H1 (cell line): ENCODE measurements around the gene RFT1. TPM values are rescaled to one million over a fixed set of nuclear protein-coding genes. Genes with fewer than 3 reads are reported as not detected.

Source experiments
- CTCF ChIA-PET: fragments of 300-600 bp; sonication (Branson Sonifier 250); formaldehyde crosslinking; loops from one replicate; lab custom pipeline; 2021; ENCODE audit not compliant: partially characterized antibody; lab: Charles Lee
- POLR2A ChIA-PET: fragments of 300-600 bp; sonication (Branson Sonifier 250); formaldehyde crosslinking; loops from one replicate; lab custom pipeline; 2021; ENCODE audit warnings: inconsistent platforms; ENCODE audit not compliant: partially characterized antibody; lab: Charles Lee
- DNase-seq, 2 experiments: peaks; one replicate each; pipeline versions ENCODE4 v3.0.0 to v3.0.0-alpha.2; 2010 to 2022; ENCODE audit warnings: low spot score in 2 of 2, low read depth in 1 of 2, mixed read lengths in 1 of 2
- FAIRE-seq: peaks from 2 replicates; lab custom pipeline; 2011; peaks lifted over from hg19 to GRCh38; lab: Jason Lieb, UNC
- H2AFZ ChIP-seq: 2 replicates; pipeline ENCODE4 v1.8.1; 2012; ENCODE audit warnings: low read length, inconsistent platforms
- H2AK5ac ChIP-seq: 2 replicates; pipeline ENCODE4 v1.6.1; 2013; ENCODE audit warnings: low read depth, low read length
- H2BK120ac ChIP-seq: replicated peaks from 2 replicates; pipeline ENCODE3; 2013; ENCODE audit warnings: low read depth, low read length, inconsistent platforms
- H2BK12ac ChIP-seq: 2 replicates; pipeline ENCODE4 v1.6.1; 2013; ENCODE audit warnings: low read depth, low read length
- H2BK15ac ChIP-seq: 2 replicates; pipeline ENCODE4 v1.6.1; 2013; ENCODE audit warnings: low read length
- H2BK20ac ChIP-seq: 2 replicates; pipeline ENCODE4 v1.6.1; 2013; ENCODE audit warnings: low read length
- H2BK5ac ChIP-seq: 2 replicates; pipeline ENCODE4 v1.6.1; 2013; ENCODE audit warnings: low read depth, low read length
- H3K14ac ChIP-seq: 2 replicates; pipeline ENCODE4 v1.6.1; 2013; ENCODE audit warnings: inconsistent platforms; ENCODE audit not compliant: insufficient read length
- H3K18ac ChIP-seq: 2 replicates; pipeline ENCODE4 v1.6.1; 2013; ENCODE audit warnings: low read length; ENCODE audit errors: extremely low read depth
- H3K23ac ChIP-seq: 2 replicates; pipeline ENCODE4 v1.6.1; 2013; ENCODE audit warnings: inconsistent platforms; ENCODE audit not compliant: insufficient read length
- H3K23me2 ChIP-seq: 2 replicates; pipeline ENCODE4 v1.6.1; 2013; ENCODE audit warnings: low read depth, low read length
- H3K27ac ChIP-seq: 2 replicates; pipeline ENCODE4 v1.6.1; 2011; ENCODE audit warnings: low read depth, low read length, inconsistent platforms
- H3K27me3 ChIP-seq, 4 experiments: replicated peaks in 1 of 4; 1 replicate in 1 of 4; 2 replicates in 3 of 4; pipeline versions ENCODE4 v1.6.1 to v1.8.1; 2011 to 2013; ENCODE audit warnings: low read length in 3 of 4, mild to moderate bottlenecking in 3 of 4, inconsistent platforms in 2 of 4, mixed read lengths in 2 of 4, moderate library complexity in 1 of 4; ENCODE audit not compliant: control insufficient read depth in 3 of 4, insufficient read depth in 3 of 4; ENCODE audit errors: extremely low read depth in 1 of 4
- H3K36me3 ChIP-seq, 4 experiments: 2 replicates each; pipeline versions ENCODE4 v1.6.1 to v1.8.1; 2011 to 2013; ENCODE audit warnings: mild to moderate bottlenecking in 4 of 4, low read length in 3 of 4, moderate library complexity in 2 of 4, control low read depth in 1 of 4, inconsistent platforms in 1 of 4; ENCODE audit not compliant: insufficient read depth in 4 of 4, control insufficient read depth in 2 of 4
- H3K4ac ChIP-seq: replicated peaks from 2 replicates; pipeline ENCODE3; 2013; ENCODE audit warnings: low read length, low read depth, mixed read lengths, inconsistent platforms; ENCODE audit not compliant: insufficient read length
- H3K4me1 ChIP-seq, 4 experiments: replicated peaks in 1 of 4; 1 replicate in 1 of 4; 2 replicates in 3 of 4; pipeline versions ENCODE4 v1.6.1 to v1.8.1; 2011 to 2013; ENCODE audit warnings: low read length in 3 of 4, inconsistent platforms in 2 of 4, mixed read lengths in 1 of 4; ENCODE audit not compliant: insufficient read depth in 4 of 4, control insufficient read depth in 3 of 4
- H3K4me2 ChIP-seq, 2 experiments: 2 replicates each; pipeline versions ENCODE4 v1.6.1 to v1.8.1; 2011 to 2013; ENCODE audit warnings: low read depth in 2 of 2, low read length in 2 of 2, control low read depth in 1 of 2, inconsistent platforms in 1 of 2, mild to moderate bottlenecking in 1 of 2; ENCODE audit not compliant: insufficient read depth in 1 of 2
- H3K4me3 ChIP-seq, 4 experiments: fragments of 200-600, 300-600 bp in 1 of 4; sonication (generic), shearing (Covaris generic), sonication (Bioruptor Twin) in 1 of 4; 2 replicates each; pipeline versions ENCODE4 v1.5.1 to v1.8.1; 2011 to 2016; ENCODE audit warnings: low read length in 4 of 4, low read depth in 3 of 4, control low read depth in 2 of 4, inconsistent platforms in 2 of 4, mild to moderate bottlenecking in 2 of 4, mixed read lengths in 1 of 4, moderate library complexity in 1 of 4; ENCODE audit not compliant: insufficient read depth in 2 of 4; ENCODE audit errors: extremely low read depth in 1 of 4
- H3K56ac ChIP-seq: replicated peaks from 2 replicates; pipeline ENCODE3; 2013; ENCODE audit warnings: low read depth, mild to moderate bottlenecking, mixed read lengths, low read length, inconsistent platforms; ENCODE audit not compliant: insufficient read length
- H3K79me1 ChIP-seq: 2 replicates; pipeline ENCODE4 v1.6.1; 2013; ENCODE audit warnings: low read depth, low read length, control low read depth
- H3K79me2 ChIP-seq, 2 experiments: 2 replicates each; pipeline versions ENCODE4 v1.6.1 to v1.8.1; 2012 to 2013; ENCODE audit warnings: low read length in 2 of 2, mild to moderate bottlenecking in 2 of 2, inconsistent platforms in 1 of 2; ENCODE audit not compliant: insufficient read depth in 2 of 2, control insufficient read depth in 1 of 2
- H3K9ac ChIP-seq, 4 experiments: replicated peaks in 1 of 4; 1 replicate in 1 of 4; 2 replicates in 3 of 4; pipeline versions ENCODE4 v1.6.1 to v1.8.1; 2011 to 2013; ENCODE audit warnings: low read depth in 3 of 4, low read length in 3 of 4, control low read depth in 2 of 4, mild to moderate bottlenecking in 2 of 4, moderate library complexity in 2 of 4, inconsistent platforms in 1 of 4; ENCODE audit errors: extremely low read depth in 1 of 4
- H3K9me3 ChIP-seq, 2 experiments: 2 replicates each; pipeline versions ENCODE4 v1.6.1 to v1.8.1; 2012 to 2013; ENCODE audit warnings: mild to moderate bottlenecking in 2 of 2, moderate library complexity in 2 of 2, control low read depth in 1 of 2, inconsistent platforms in 1 of 2, low read depth in 1 of 2, low read length in 1 of 2, mixed read lengths in 1 of 2; ENCODE audit not compliant: insufficient read depth in 2 of 2
- H4K20me1 ChIP-seq, 2 experiments: replicated peaks in 1 of 2; 2 replicates each; pipeline versions ENCODE3 to v1.8.1; 2011 to 2013; ENCODE audit warnings: inconsistent platforms in 2 of 2, low read length in 2 of 2, mild to moderate bottlenecking in 1 of 2; ENCODE audit not compliant: insufficient read depth in 2 of 2, control insufficient read depth in 1 of 2
- H4K5ac ChIP-seq: 2 replicates; pipeline ENCODE4 v1.6.1; 2013; ENCODE audit warnings: low read length, low read depth, mixed read lengths, inconsistent platforms; ENCODE audit not compliant: insufficient read length
- H4K8ac ChIP-seq: 2 replicates; pipeline ENCODE4 v1.8.0; 2013; ENCODE audit warnings: mild to moderate bottlenecking, moderate library complexity, low read length, inconsistent platforms; ENCODE audit not compliant: insufficient read depth; ENCODE audit errors: extremely low read depth
- H4K91ac ChIP-seq: replicated peaks from 2 replicates; pipeline ENCODE3; 2013; ENCODE audit warnings: low read length, mixed read lengths, inconsistent platforms; ENCODE audit not compliant: insufficient read length
- JUND ChIP-seq: IDR thresholded peaks from 2 replicates; pipeline ENCODE4 v1.6.1; 2011; ENCODE audit warnings: mild to moderate bottlenecking, improper control_type of control experiment, low read length
- SP4 ChIP-seq: IDR thresholded peaks from 2 replicates; pipeline ENCODE4 v1.6.1; 2012; ENCODE audit warnings: low read length, inconsistent platforms
- ZNF274 ChIP-seq: IDR thresholded peaks from 2 replicates; pipeline ENCODE4 v1.7.0; 2012; ENCODE audit warnings: low read length, borderline replicate concordance; ENCODE audit errors: extremely low read depth
- WGBS, 2 experiments: shearing (Covaris generic) in 1 of 2; methylation state at CpG; one replicate each; pipeline versions ENCODE4 v1.1.6 to v1.1.7; 2013 to 2015; ENCODE audit warnings: low lambda C conversion rate in 2 of 2, mixed read lengths in 2 of 2, inconsistent platforms in 1 of 2, low coverage in 1 of 2, missing lambda C conversion rate in 1 of 2; ENCODE audit not compliant: insufficient replicate concordance in 2 of 2, insufficient coverage in 1 of 2, insufficient read length in 1 of 2; ENCODE audit errors: extremely low coverage in 1 of 2, missing lambda C conversion rate in 1 of 2; 5-methylcytosine and 5-hydroxymethylcytosine counted together
- polyA plus RNA-seq, 7 experiments: library from polyadenylated mRNA; depleted of rRNA in 3 of 7; stranded (reverse) in 5 of 7; unstranded in 2 of 7; fragments of >200 nt in 5 of 7; fragments of 200-250 nt in 2 of 7; gene quantifications; 1 replicate in 5 of 7; 2 replicates in 1 of 7; 4 replicates in 1 of 7; pipeline versions ENCODE4 v1.2.1 to v1.2.3, GENCODE V29; 2011 to 2013; ENCODE audit warnings: missing spikeins in 2 of 7, mixed read lengths in 2 of 7
- total RNA-seq: library from RNA; stranded (reverse); fragmentation: NEBNext Ultra II Directional; extraction: Animal tissue kit (Norgen Biotek cat#: 25700); gene quantifications from 2 replicates; pipeline ENCODE4 v1.2.1, GENCODE V29; 2021
- TF ChIP-seq, protein P1 (sequence below): IDR thresholded peaks from 2 replicates; pipeline ENCODE4 v1.6.1; 2011; ENCODE audit warnings: low read depth, mild to moderate bottlenecking, low read length; ENCODE audit not compliant: insufficient read depth
- TF ChIP-seq, protein P2 (sequence below): IDR thresholded peaks from 2 replicates; pipeline ENCODE4 v1.6.1; 2012; ENCODE audit warnings: low read length, inconsistent platforms

The RFT1 gene
- total and polyA plus RNA-seq, 2 of the 8 experiments (the other 6 are each of a cell fraction or from before 2014, with no cell fraction given), result 27.7 to 42.4 TPM

DNA sequence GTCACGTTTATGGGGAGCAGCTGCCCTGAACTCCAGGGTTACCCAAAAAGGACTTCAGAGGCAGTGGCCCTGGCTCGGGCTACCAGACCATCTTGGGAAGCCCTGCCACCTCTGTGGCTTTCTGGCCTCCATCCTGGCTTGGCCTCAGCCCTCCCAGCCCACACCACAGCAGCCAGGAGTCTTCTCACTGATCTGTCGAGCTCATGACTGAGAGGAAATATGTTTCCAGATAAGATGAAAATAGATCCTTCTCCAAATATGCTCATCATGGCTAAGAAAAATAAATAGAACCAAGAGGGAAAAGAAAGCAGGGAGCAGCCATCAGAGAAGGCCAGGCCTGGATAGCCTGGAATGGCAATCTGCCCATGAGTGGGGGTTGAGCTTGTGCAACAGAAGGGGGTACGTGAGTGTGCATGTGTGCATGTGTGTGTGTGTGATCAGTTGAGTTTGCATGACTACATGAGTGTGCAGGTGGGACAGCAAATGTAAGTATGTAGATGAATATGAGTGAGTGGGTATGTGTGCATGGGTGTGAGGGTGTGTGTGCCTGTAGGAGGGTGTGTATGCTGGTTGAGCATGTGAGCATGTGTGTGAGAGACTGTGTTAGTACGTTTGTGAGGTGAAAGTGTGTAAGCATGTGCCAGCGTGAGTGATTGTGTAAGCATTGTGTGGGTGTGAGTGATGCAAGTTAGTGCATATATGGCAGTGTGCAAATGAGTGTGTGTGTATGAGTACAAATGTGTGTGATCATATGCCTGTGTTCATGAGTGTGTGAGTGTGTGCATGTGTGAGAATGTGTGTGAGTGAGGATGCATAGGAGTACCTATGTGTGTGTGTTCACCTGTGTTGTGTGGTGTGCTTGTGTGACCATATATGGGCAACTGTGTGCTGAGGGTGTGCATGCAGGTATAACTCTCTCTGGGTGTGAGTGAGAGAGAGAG, 9.9 kb upstream of the RFT1 start:
- H2BK20ac ChIP-seq, result peak overlapping the region; percentile 23; the same call in 1 of the 2 replicates
- ChIA-PET POLR2A (interaction anchor here (0.8 to 2.2 kb wide), 3 partner anchors 8 to 52 kb away, joined by 3 to 10 read pairs (median 3); partner anchors contain the start of gene RFT1), CTCF (interaction anchor here (0.9 to 2.7 kb wide), 11 partner anchors 8 to 55 kb away, joined by 3 to 10 read pairs (median 4); partner anchors contain the start of genes PRKCD and RFT1)
- FAIRE-seq, result no peak
- H3K4me3 ChIP-seq, result no peak overlapping the region
- H3K27ac ChIP-seq, result no peak overlapping the region
- peak overlapping the region; percentile 77 for H2AK5ac ChIP-seq
- H3K4ac ChIP-seq, result no peak overlapping the region
- DNase-seq, result no peak
- peaks cover 0 to 4% of the 10 kb centered on the region in 2 experiments for H4K20me1 ChIP-seq
- no peak overlapping the region for H2AFZ ChIP-seq
- H3K23me2 ChIP-seq, result no peaks in the 10 kb centered on the region; the same call in 1 of the 2 replicates
- H2BK5ac ChIP-seq, result peak overlapping the region; percentile 38; the same call in 1 of the 2 replicates
- H3K9ac ChIP-seq, result no peak overlapping the region; a peak in 1 of 7 replicates
- H3K4me1 ChIP-seq, result no peaks in the 10 kb centered on the region; a peak in 1 of 7 replicates
- H3K79me2 ChIP-seq, result no peaks in the 10 kb centered on the region
- H2BK15ac ChIP-seq, result peak overlapping the region; percentile 40
- H3K9me3 ChIP-seq, result no peaks in the 10 kb centered on the region
- H2BK120ac ChIP-seq, result no peak overlapping the region
- no peak overlapping the region for H4K8ac ChIP-seq
- no peaks in the 10 kb centered on the region; the same call in 1 of the 2 replicates for H3K79me1 ChIP-seq
- WGBS, 2 experiments, result 82% methylated on average over 6 of the region's 6 CpGs; no CpG with 5 or more reads in 1 of the 2 experiments
- no peak overlapping the region for H3K56ac ChIP-seq
- no peaks in the 10 kb centered on the region; a peak in 1 of 8 replicates for H3K36me3 ChIP-seq
- H3K18ac ChIP-seq, result no peak overlapping the region
- no peaks in the 10 kb centered on the region for H3K27me3 ChIP-seq
- H3K14ac ChIP-seq, result no peak overlapping the region
- TF ChIP-seq, protein P1, sequence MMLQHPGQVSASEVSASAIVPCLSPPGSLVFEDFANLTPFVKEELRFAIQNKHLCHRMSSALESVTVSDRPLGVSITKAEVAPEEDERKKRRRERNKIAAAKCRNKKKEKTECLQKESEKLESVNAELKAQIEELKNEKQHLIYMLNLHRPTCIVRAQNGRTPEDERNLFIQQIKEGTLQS, result no peak
- TF ChIP-seq ZNF274, result no peak
- TF ChIP-seq, protein P2, sequence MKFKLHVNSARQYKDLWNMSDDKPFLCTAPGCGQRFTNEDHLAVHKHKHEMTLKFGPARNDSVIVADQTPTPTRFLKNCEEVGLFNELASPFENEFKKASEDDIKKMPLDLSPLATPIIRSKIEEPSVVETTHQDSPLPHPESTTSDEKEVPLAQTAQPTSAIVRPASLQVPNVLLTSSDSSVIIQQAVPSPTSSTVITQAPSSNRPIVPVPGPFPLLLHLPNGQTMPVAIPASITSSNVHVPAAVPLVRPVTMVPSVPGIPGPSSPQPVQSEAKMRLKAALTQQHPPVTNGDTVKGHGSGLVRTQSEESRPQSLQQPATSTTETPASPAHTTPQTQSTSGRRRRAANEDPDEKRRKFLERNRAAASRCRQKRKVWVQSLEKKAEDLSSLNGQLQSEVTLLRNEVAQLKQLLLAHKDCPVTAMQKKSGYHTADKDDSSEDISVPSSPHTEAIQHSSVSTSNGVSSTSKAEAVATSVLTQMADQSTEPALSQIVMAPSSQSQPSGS, result no peak
- no peak for TF ChIP-seq SP4
- TF ChIP-seq JUND, result no peak
- TF ChIP-seq, all 59 proteins: peak for 0
- Histone ChIP-seq H3K4me2 (no peak overlapping the region), H2BK12ac (no peak overlapping the region; the same call in 1 of the 2 replicates), H4K5ac (no peak overlapping the region), H4K91ac (peak overlapping the region; percentile 45), H3K23ac (no peak overlapping the region)
